Measurements from ENCODE around the gene LBH.

The LBH gene

DNA sequence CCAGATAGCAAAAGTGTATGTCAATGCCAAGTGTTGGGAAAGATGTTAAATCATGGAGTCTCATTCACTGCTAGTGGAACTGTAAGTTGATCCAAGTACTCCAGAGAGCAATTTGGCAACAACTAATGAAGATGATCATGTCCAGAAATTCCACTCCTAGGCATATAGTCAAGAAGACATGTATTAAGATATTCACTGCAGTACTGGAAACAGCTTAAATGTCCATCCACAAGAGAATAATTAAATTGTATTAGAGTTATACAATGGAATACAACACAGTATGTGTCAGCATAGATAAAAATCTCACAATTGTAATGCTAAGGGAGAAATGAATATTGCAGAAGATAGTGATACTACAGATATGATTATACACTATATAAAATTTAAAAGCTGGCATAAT, 15.2 kb upstream of the LBH start:
- no peak for DNase-seq (ENCODE audit: low read depth in 2 of 2, low spot score in 1 of 2)

DNA sequence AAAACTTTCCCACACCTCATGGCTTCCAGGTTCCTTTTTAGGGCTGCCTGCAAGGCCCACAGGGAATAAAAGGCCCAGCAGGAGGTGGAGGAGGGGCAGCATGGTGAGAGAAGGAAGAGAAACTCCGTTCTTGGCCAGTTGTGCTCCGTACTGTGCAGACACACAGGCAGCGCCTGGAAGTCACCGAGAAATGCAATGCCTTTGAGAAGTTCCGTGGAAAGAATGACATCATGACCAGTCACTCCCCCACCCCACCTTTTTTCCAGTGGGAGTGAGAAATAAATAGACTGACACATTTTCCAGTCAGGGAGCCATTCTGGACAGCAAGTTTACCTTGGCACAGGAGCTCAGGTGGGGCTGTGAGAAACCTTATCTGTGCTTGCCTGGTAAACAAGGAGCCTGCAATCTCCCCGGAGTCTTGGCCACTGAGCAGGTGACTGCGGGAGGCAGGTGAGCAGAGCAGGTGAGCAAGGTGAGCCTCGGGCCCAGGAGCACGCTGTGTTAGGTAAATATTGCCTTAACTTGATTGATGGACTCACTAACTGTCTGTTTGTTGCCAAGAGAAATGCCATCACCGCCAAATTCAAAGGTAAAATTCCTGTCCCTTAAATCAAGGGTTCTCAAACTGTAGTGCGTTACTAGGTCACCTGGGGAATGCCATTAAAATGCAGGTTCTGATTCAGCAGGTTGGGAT, 13.5 kb upstream of the LBH start:
- no peak for DNase-seq (ENCODE audit: low read depth in 2 of 2, low spot score in 1 of 2)

DNA sequence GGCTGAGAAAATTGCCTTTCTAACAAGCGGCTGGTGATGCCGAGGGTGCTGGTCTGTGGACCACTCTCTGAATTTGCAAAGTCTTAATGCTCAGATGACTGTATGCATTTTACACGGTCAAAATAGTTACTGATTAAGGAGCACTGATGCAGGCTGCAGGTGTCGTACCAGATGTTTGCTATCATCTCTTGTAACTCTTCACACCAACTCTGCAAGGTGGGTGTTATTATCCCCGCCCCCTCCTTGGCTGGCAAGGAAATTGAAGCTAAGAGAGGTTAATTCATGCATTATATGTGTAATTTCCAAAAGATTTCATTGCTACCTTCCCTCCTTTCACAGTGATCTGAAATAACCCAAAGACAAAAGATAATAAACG, 13.0 kb upstream of the LBH start:
- DNase-seq (ENCODE audit: low read depth in 2 of 2, low spot score in 1 of 2), result no peak

DNA sequence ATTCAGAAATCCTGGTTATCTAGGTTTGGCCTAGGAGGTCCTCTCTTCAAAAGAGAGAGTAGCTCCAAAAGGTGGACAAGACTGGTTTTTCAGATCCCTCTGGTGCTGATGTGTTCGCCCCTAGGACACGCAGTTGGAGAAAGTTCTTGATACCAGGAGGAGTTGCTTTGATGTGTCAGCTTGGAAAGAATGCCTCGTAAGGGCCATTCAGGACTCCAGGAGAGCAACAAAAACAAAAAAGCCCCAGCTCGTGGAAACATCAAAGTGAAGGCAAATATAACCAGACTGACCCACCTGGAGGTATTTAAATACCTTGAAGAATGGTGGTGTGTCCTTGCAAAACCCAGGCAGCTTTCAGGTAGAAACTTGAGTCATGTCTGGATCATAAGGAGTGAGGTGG, 12.5 kb upstream of the LBH start:
- no peak for DNase-seq (ENCODE audit: low read depth in 2 of 2, low spot score in 1 of 2)

DNA sequence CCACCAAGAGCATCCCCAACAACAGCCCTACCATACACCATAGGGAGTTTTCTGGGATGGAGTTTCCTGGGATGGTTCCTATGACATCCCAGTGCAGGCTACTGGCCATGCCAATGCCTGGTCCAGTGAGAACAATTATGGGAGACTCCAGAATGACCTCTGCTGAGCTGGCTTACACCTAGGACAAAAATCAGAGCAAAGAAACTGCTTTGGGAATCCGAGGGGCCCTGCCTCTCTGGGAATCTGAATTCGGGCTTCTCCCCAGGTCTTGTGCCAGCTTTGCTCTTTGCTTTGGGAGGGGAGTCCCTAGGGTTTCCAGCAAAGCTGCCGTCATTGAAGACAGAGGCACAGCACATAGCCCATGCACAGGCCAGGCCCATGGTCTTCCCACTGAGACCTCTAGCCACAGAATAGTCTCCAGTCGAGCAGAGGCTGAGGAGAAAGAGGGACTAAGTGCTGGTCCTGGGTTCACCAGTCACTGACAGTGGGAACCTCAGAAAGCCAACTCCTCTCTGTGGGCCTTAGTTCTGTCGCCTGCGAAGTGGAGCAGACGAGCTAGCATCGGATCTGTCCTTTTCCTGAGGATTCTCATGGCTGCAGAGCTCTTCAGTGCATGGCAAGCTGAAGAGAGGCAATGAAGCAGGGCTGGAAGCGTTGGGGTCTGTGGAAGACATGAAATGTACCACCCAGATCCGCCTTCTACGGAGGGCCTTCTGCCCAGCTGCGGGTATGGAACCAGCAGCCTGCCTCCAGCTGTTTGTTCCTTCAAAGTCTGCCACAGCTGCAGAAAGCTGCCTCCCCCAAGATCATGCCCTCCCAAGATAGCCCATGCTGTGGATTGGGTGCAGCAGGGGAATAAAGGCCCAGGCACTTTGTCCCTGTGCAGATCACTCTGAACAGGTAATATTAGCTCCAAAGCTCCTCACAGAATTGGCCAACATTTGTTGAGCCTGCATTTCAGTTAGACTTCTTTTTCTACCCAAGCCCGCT, 11.2 kb upstream of the LBH start:
- DNase-seq (ENCODE audit: low read depth in 2 of 2, low spot score in 1 of 2), result no peak

DNA sequence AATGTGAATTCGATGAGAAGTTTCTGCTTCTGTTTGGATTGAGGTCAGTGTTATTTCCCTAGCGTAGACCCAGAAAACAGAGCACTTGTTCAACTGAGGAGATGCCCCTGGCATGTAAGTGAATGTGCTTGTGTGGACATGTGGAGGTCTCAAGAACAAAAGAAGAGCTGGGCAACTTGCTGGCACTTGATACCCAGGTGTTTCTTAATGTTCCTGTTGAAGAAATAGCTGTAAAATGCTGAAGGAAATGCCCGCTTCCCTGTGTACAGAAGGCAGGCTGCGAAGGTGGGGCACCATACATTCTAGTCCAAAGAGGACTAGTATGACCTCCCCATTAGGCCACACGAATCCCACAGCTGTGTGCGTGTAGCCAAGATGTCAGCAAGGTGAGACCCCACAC, 9.8 kb upstream of the LBH start:
- DNase-seq (ENCODE audit: low read depth in 2 of 2, low spot score in 1 of 2), result no peak

DNA sequence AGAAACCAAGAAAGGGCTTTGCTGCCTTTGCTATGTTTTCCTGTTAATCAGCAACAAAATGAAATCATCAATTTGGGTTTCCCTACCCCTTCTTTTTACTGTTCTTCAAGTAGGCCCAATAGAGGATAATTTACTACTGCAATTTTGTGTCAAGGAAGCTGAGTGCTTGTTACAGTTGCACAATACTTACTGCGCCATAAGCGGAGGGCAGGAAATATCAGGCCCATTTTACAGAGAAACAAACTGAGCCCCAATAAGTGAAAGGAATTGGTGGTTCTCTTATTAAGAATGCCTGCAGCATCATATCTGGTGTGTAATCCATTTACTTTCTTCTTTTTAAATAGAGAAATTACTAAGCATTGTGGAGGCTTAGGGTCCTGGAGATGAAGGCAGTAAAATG, 9.3 kb upstream of the LBH start:
- no peak for DNase-seq (ENCODE audit: low read depth in 2 of 2, low spot score in 1 of 2)

DNA sequence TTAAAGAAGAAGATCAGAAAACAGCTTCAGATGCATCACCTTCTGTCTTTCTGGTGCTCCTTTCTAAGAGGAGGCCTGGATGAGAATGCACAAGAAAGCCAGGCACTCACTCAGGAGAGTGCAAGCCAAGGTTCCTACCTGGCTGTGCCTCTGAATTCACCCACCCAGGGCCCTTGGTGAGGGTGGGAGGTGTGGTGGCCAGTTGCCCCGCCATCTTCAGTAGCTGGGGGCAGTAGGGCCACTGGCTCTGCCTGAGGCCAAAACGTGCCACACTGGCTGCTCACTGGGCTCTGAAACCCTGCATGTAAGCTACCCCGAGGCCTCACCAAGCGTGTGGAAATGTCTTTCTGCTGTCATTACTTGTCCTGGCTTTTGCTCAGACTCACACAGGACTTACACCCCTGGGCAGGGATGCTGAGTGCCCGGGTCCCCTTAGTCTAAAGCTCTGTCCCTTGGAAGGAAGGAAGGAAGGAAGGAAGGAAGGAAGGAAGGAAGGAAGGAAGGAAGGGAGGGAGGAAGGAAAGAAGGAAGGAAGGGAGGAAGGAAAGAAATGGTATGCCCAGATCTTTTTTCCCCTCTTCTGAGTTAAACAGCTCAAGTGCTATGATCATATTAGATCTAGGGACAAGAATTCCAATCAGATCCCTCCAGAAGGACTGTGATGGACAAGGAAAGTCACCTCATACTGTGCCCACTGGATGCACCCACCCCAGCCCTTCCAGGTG, 8.5 kb upstream of the LBH start:
- no peak for DNase-seq (ENCODE audit: low read depth in 2 of 2, low spot score in 1 of 2)

DNA sequence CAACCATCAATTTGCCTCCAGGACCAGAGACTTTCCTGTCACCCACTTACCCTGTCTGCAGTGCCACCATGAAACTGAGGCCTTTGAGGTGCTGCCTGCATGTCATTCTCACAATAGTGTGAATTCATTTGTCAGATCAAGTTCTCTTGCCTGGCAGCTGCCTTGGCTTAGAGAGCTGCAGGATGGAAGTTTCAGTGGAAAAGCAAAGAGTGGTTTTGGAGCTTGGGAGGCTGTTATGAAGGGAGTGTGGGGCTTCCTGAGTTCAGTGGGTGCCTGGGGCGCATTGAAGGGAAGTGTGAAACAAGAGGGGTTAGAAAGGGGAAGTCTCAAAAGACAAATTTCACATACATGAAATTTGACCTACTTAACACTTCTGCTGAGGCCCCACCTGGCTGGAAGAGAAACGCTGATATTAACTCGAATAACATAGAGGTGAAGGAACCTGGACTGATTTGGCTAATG, 7.9 kb upstream of the LBH start:
- no peak for DNase-seq (ENCODE audit: low read depth in 2 of 2, low spot score in 1 of 2)

DNA sequence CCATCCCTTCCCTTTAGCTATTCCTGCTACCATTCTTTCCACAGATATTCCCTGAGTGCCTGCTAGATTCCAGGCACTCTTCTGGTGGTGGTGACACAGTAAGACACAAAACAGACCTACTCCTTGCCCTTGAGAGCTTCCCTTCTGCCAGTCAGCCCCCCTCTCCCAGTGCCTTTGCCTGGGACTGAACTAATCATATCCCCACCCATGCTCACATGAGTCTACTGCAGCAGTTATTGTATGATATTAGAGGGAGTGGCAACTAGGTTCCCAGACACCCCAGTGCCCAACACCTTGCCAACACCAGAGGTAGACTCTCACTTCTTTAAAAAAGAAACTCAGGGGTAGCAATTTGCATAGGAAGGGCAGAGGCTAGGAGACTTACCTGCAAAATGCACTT, 7.2 kb upstream of the LBH start:
- DNase-seq (ENCODE audit: low read depth in 2 of 2, low spot score in 1 of 2), result no peak

DNA sequence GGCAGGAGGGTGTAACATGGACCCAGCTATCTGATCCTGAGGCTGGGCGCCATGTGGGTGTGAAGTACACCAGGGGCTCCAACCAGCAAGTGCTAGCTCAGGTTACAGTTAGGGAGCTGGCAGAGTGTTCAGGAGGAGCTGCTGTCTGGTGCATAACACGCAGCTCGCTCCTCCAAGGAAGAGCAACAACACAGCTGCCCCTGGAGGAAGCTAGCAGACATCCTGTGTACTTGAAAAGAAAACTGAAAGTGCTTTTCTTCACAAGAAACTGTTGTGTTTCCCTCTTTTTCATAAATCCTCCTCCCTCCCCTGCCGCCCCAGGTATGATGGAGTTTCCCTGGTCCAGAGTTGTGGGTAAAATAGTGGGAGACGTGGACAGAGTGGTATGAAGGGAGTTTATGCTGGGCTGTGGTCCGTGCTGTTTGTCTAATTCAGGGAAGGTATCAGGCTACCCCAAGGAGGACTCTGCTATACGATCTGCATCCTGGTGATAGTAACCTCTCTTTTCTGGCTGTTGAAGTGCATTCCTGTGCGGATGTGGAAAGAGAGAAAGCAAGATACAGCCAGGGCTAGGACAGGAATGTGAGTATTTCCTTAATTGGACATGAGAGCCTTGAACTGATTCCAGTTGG, 6.1 kb upstream of the LBH start:
- DNase-seq (ENCODE audit: low read depth in 2 of 2, low spot score in 1 of 2), result no peak

DNA sequence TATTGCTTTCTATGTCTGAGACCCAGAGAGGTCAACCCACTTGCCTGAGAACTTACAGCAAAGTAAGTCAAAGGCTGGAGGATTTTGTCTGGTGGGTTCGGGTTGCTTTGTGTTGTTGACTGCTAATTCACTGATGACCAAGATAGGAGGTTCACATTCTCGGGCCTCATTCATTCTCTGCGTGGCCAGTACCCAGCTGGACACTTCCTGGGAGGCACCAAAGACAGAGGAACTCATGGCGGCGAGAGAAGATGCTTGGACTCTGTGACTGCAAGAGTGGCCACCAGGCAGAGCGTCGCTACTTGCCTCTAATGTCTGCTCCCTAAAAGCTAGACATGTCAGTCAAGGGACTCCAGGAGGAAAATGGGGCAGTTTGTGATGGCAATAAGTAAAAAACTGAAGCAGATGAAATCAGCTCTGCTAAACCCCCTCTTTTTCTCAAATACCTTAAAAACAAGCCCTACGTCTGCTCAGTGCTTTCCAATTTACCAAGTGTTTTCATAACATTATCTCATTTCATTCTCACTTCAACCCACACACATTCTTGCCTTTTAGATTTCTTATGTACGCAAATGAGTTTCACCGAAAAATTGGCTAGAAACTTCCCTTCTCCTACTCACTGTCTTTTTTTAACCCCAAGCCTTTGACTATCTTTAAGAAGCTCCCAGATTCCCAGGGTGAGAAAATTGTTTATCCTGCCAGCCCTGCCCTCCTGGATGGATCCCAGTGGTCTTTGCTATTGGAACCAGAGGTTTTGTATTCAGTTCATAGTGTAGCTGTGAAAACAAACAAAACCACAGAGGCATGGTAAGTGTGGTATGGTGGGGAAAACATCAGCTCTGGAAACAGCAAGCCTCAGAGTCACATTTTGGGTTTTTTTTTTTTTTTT, 4.9 kb upstream of the LBH start:
- no peak for DNase-seq (ENCODE audit: low read depth in 2 of 2, low spot score in 1 of 2)

DNA sequence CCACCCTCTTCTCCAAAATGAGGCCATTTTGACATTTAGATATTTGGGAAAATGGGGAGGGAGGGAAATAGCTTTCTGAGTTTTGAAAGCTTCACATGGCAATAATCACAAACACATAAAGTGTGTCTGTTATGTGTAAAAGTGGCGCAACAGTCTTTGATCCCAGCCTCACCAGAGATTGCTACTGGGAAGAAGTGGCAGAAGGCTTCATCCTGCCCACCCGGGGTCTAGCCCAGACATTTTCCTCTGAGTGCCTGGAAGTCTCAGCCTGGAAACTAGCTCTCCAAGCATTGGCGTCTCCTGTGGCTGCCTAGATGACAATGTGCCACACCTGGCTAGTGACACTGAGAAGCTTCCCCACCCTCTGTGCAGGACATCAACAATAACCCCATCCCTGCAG, 1.7 kb upstream of the LBH start:
- no peak for DNase-seq (ENCODE audit: low read depth in 2 of 2, low spot score in 1 of 2)

DNA sequence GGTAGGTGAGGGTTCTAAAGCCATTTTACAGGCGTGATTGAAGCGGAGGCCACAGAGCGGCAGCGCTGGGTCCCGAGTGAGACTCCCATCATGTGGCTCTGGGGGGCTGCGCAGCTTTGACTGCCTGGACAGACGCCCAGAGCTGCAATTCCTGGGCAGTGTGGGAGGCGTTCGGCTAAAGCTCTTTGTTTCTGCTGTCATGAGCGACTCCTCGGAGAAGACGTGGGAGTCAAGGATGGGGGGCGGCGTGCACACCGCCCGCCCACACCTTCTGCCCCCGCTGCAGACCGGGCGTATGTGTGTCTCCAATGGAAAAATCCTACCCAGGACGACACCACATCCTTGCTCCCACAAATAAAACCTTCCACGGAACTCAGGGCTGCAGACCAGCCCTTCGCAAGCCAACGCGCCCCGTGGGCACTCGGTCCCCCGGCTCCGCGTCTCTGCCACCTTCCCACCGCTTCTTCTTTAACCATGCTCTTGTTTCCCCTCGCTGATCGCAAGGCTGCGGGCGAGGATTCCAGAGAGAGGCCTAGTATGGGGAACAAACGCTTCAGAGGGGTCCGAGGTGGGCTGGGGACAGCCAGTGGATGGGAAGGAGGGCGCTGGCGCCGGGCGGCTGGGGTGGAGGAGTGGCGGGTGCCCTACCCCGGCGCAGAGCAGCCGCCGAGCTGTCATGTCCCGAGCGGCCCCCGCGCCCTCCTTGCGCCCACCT, 680 bp upstream of the LBH start:
- no peak for DNase-seq (ENCODE audit: low read depth in 2 of 2, low spot score in 1 of 2)

DNA sequence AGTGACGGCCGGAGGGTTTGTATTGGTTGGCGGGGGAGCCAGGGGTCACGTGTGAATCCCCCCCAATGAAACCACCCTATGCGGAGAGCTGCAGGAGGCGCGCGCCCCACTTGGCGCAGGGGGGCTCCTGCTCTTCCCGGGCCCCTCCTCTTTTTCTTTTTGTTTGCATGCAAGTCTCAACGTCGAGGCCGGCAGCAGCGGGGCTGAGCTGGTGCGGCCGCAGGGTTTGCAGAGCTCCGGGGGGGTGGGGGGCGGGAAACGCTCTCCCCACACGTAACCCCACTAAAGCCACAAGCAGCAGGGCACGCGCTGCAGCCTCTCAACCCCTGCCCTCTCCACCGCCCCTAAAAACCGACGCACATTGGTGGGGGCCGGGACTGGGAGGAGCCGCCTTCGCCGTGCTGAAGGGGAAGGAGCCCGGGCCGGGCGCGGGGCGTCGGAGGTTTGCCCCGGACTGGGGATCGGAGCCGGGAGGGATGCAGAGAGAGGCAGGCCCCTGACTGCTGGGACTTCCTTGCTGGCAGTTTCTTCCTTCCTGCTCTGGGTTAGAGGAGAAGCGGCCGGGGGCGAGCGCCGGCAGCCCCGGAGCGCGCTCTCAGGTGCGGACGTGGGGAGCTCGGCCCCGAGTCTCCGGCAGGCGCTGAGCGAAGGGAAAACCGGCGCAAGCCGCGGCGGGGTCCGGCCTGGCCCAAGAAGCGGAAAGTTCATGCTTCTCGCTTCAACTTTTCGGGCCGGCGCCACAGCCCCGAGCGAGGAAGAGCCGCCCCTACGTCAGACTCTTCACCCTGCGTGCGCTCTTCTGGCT, 864 bp downstream of the LBH start:
- peak in 1 of 2 donors; percentile 58 for DNase-seq (ENCODE audit: low read depth in 2 of 2, low spot score in 1 of 2)

DNA sequence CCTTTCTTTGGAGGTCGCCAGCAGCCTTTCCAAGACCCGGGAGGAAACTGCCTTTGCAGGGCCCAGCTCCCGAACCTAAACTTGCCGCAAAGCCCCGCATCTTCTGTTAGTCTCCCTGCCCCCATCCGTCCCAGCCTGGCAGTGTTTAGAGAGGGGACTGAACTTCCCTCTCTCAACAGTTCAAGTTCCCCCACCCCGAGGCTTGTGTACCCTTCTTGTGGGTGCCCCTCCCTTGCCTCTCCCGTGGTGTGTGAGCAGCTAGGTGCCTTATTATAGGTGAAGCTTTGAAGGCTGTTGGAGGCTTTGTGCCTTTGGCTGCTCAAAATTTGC, 1.4 kb downstream of the LBH start:
- DNase-seq (ENCODE audit: low read depth in 2 of 2, low spot score in 1 of 2), result no peak

DNA sequence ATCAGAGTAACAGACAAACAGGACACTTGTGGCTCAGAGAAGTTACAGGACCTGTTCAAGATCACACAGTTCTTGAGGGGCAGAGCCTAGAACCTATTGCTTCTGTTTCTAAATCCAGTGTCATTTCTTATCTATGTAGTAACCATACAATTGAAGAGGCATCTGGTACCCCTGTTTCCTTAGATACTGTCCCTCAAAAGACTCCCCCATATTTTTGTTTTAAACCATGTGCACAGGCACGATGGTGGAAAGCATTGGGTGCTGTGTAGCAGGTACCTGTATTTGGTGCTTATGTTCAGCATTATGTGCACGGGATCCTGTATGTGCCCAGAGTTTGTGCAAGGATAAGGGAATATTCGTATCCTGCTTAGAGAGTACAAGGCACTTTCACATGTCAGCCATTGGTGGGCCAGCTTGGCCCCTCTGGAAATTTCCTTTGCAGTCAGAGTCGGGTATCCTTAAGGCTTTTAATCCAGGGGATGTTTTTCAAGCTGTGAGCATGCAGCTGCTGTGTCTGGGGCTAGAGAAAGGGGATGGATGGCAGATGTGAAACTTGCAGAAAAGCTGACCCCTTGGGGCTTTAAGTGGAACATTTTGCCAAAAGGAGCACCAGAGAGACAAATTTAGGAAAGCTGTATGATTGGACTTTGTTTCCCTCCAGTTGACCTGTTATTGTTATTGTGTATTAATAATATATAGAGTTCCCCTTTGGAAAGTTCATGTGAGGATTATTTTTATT, 2.1 kb downstream of the LBH start:
- no peak for DNase-seq (ENCODE audit: low read depth in 2 of 2, low spot score in 1 of 2)

Measured in stimulated activated CD8-positive, alpha-beta memory T cell treated with anti-CD3 and anti-CD28 coated beads, Interleukin-4, amount 100 ng/mL, for 1 hour (primary cell).